GM18951 (cell line): ENCODE results near the gene CEP72.

Experiments
- POLR2A ChIP-seq: IDR thresholded peaks from 4 replicates; pipeline ENCODE4 v1.6.1; 2011; ENCODE audit warnings: mild to moderate bottlenecking; ENCODE audit not compliant: insufficient read length, insufficient read depth; ENCODE audit errors: extremely low read depth
- in situ Hi-C: fragments of 300-500 bp; cut with MboI; formaldehyde crosslinking; loops from one replicate; pipeline ENCODE4 v1.12.0; 2022; ENCODE audit warnings: low sequenced_read_pairs, mixed read lengths, inconsistent platforms; ENCODE audit not compliant: unreplicated experiment

The CEP72 gene

DNA sequence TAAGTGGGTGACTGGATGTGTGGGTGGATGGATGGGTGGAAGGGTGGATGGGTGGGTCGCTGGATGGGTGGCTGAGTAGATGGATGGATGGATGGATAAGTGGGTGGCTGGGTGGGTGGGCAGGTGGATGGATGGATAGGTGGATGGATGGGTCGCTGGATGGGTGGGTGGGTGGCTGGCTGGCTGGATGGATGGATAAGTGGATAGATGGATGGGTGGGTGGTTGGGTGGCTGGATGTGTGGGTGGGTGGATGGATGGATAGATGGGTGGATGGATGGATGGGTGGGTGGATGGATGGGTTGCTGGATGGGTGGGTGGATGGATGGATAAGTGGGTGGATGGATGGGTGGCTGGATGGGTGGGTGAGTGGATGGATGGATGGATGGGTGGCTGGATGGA is 27.3 kb upstream of the CEP72 start:
- TF ChIP-seq POLR2A: no peak
- in situ Hi-C loops: no loop called here

GRCh38 chr5:585556-585955 is 26.6 kb upstream of the CEP72 start:
- TF ChIP-seq POLR2A: no peak
- in situ Hi-C loops: no loop called here

GRCh38 chr5:585962-586628 is 26.0 kb upstream of the CEP72 start:
- in situ Hi-C loops: no loop called here
- no peak for TF ChIP-seq POLR2A

GRCh38 chr5:586751-587285 is 25.3 kb upstream of the CEP72 start:
- no peak for TF ChIP-seq POLR2A
- in situ Hi-C loops: no loop called here

GRCh38 chr5:587403-587802 is 24.7 kb upstream of the CEP72 start:
- in situ Hi-C loops: no loop called here
- TF ChIP-seq POLR2A: no peak

GRCh38 chr5:588406-588995 is 23.6 kb upstream of the CEP72 start:
- in situ Hi-C loops: no loop called here
- TF ChIP-seq POLR2A: no peak

- in situ Hi-C loops: no loop called here
- TF ChIP-seq POLR2A: no peak
Measured at GRCh38 chr5:589173-589572, 23.0 kb upstream of the CEP72 start.

DNA sequence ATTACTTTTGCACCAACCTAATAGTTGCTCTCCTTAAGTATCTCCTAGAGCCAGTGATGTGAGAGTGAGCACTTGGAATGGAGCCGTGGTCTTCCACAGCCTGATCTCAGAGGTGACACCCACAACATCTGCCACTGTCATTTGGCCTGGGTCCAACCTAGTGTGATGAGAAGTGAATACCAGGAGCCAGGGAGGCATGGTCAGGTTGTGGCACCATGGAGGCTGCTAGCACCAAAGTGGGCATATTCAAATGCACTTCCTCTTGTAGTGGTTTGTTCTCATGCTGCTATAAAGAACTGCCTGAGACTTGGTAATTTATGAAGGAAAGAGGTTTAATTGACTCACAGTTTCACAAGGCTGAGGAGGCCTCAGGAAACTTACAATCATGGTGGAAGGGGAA is 22.6 kb upstream of the CEP72 start:
- in situ Hi-C loops: no loop called here
- no peak for TF ChIP-seq POLR2A

- in situ Hi-C loops: no loop called here
- no peak for TF ChIP-seq POLR2A
Measured at GRCh38 chr5:590346-590745, 21.8 kb upstream of the CEP72 start.

- in situ Hi-C loops: no loop called here
- no peak for TF ChIP-seq POLR2A
Measured at GRCh38 chr5:591746-592145, 20.4 kb upstream of the CEP72 start.

- no peak for TF ChIP-seq POLR2A
- in situ Hi-C loops: no loop called here
Measured at GRCh38 chr5:592158-592557, 20.0 kb upstream of the CEP72 start.

GRCh38 chr5:593511-593910 is 18.6 kb upstream of the CEP72 start:
- TF ChIP-seq POLR2A: no peak
- in situ Hi-C loops: no loop called here

- in situ Hi-C loops: no loop called here
- TF ChIP-seq POLR2A: no peak
Measured at GRCh38 chr5:594226-594860, 17.8 kb upstream of the CEP72 start.
